Measurements from ENCODE around the gene UNC80.

Gene UNC80

DNA sequence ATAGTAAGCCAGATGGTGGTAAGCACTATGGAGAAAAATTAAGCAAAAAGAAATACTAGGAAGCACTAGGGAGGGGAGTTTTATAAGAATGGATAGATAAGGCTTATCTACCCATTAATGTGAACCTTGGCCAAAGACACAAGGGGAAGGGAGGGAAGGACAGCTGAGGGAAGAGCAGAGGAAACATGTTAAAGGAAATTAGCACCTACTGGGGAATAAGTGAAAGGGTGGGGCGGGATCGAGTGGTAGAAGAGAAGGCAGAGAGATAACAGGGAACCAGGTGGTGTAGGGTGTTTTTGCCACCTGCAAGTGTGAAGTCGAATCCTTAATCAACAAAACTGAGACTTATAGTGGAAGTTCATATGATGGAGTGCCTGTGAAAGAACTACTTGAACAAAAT lies 1.7 kb downstream of the UNC80 start:
- H3K9me3 ChIP-seq (ENCODE audit: insufficient read depth, low read length), result no peaks in the 10 kb centered on the region
- no peaks in the 10 kb centered on the region for H4K20me1 ChIP-seq (ENCODE audit: low read depth, low read length)
- no peaks in the 10 kb centered on the region for H3F3A ChIP-seq (ENCODE audit: insufficient read depth)
- no peaks in the 10 kb centered on the region for H3K79me2 ChIP-seq (ENCODE audit: insufficient read depth, low read length)
- H3K27ac ChIP-seq (ENCODE audit: low read depth, low read length), result no peak overlapping the region
- H3K9me2 ChIP-seq (replicated peaks; ENCODE audit: insufficient read depth, low read length), result no peaks in the 10 kb centered on the region
- H3K36me3 ChIP-seq (ENCODE audit: low read length), result no peaks in the 10 kb centered on the region
- H3K4me3 ChIP-seq (ENCODE audit: insufficient read depth, low read length, poor library complexity, severe bottlenecking), result no peak overlapping the region
- no peak for TF ChIP-seq CTCF (IDR thresholded peaks at IDR 0.05; ENCODE audit: insufficient read depth, low read length, poor library complexity, severe bottlenecking)
- no peak for TF ChIP-seq EZH2phosphoT487 (conservative IDR thresholded peaks at IDR 0.05; ENCODE audit: low read length)
- no peak overlapping the region for H2AFZ ChIP-seq (ENCODE audit: low read depth, low read length, severe bottlenecking)
- no peaks in the 10 kb centered on the region for H3K27me3 ChIP-seq (ENCODE audit: low read length)
- no peak overlapping the region for H3K4me2 ChIP-seq (ENCODE audit: low read depth, low read length, poor library complexity, severe bottlenecking)
- H3K9ac ChIP-seq (ENCODE audit: low read length), result no peak overlapping the region

- Histone ChIP-seq H3K9me3 (ENCODE audit: insufficient read depth, low read length) (no peaks in the 10 kb centered on the region), H3K9me2 (replicated peaks; ENCODE audit: insufficient read depth, low read length) (no peaks in the 10 kb centered on the region), H3K27ac (ENCODE audit: low read depth, low read length) (no peak overlapping the region), H3K4me3 (ENCODE audit: insufficient read depth, low read length, poor library complexity, severe bottlenecking) (no peak overlapping the region), H3K9ac (ENCODE audit: low read length) (no peak overlapping the region), H3K79me2 (ENCODE audit: insufficient read depth, low read length) (no peaks in the 10 kb centered on the region), H3K36me3 (ENCODE audit: low read length) (no peaks in the 10 kb centered on the region), H2AFZ (ENCODE audit: low read depth, low read length, severe bottlenecking) (no peak overlapping the region), H4K20me1 (ENCODE audit: low read depth, low read length) (no peaks in the 10 kb centered on the region), H3K4me2 (ENCODE audit: low read depth, low read length, poor library complexity, severe bottlenecking) (no peak overlapping the region), H3F3A (ENCODE audit: insufficient read depth) (no peaks in the 10 kb centered on the region), H3K27me3 (ENCODE audit: low read length) (no peaks in the 10 kb centered on the region)
- no peak for TF ChIP-seq CTCF (IDR thresholded peaks at IDR 0.05; ENCODE audit: insufficient read depth, low read length, poor library complexity, severe bottlenecking)
- TF ChIP-seq EZH2phosphoT487 (conservative IDR thresholded peaks at IDR 0.05; ENCODE audit: low read length), result no peak
These were observed 15.8 kb downstream of the UNC80 start for GRCh38 chr2:209787416-209787815.

- no peak overlapping the region for H3K9ac ChIP-seq (ENCODE audit: low read length)
- H2AFZ ChIP-seq (ENCODE audit: low read depth, low read length, severe bottlenecking), result no peak overlapping the region
- no peak for TF ChIP-seq CTCF (IDR thresholded peaks at IDR 0.05; ENCODE audit: insufficient read depth, low read length, poor library complexity, severe bottlenecking)
- TF ChIP-seq EZH2phosphoT487 (conservative IDR thresholded peaks at IDR 0.05; ENCODE audit: low read length), result no peak
- no peak overlapping the region for H3K4me2 ChIP-seq (ENCODE audit: low read depth, low read length, poor library complexity, severe bottlenecking)
- H3K36me3 ChIP-seq (ENCODE audit: low read length), result no peaks in the 10 kb centered on the region
- H3F3A ChIP-seq (ENCODE audit: insufficient read depth), result no peaks in the 10 kb centered on the region
- no peaks in the 10 kb centered on the region for H3K9me3 ChIP-seq (ENCODE audit: insufficient read depth, low read length)
- H4K20me1 ChIP-seq (ENCODE audit: low read depth, low read length), result no peaks in the 10 kb centered on the region
- H3K27me3 ChIP-seq (ENCODE audit: low read length), result no peaks in the 10 kb centered on the region
- H3K27ac ChIP-seq (ENCODE audit: low read depth, low read length), result no peak overlapping the region
- H3K79me2 ChIP-seq (ENCODE audit: insufficient read depth, low read length), result no peaks in the 10 kb centered on the region
- H3K9me2 ChIP-seq (replicated peaks; ENCODE audit: insufficient read depth, low read length), result no peaks in the 10 kb centered on the region
- no peak overlapping the region for H3K4me3 ChIP-seq (ENCODE audit: insufficient read depth, low read length, poor library complexity, severe bottlenecking)
These were observed 17.3 kb downstream of the UNC80 start for GRCh38 chr2:209788925-209789324.

Data from SU-DHL-6 (cell line).